Chondrocyte (in vitro differentiated cells): ENCODE results near the gene RYK. TPM values are rescaled to one million over a fixed set of nuclear protein-coding genes. Genes with fewer than 3 reads are reported as not detected.

Experiments used
- DNase-seq: peaks from one replicate; pipeline ENCODE4 v3.0.0; 2021; ENCODE audit warnings: mixed read lengths, low spot score
- H3K27ac Mint-ChIP-seq: one replicate; pipeline ENCODE4 v1.8.0; 2021; ENCODE audit warnings: mild to moderate bottlenecking, moderate library complexity, mixed read lengths; ENCODE audit not compliant: unreplicated experiment
- H3K27me3 Mint-ChIP-seq: 2 replicates; pipeline ENCODE4 v1.8.0; 2021; ENCODE audit warnings: low read depth, mixed read lengths
- H3K36me3 Mint-ChIP-seq: 2 replicates; pipeline ENCODE4 v1.8.0; 2021; ENCODE audit warnings: low read depth, mixed read lengths
- H3K4me1 Mint-ChIP-seq: 2 replicates; pipeline ENCODE4 v1.8.0; 2021; ENCODE audit warnings: low read depth, mild to moderate bottlenecking, mixed read lengths
- H3K4me3 Mint-ChIP-seq: one replicate; pipeline ENCODE4 v1.8.0; 2021; ENCODE audit warnings: mild to moderate bottlenecking, moderate library complexity, mixed read lengths; ENCODE audit not compliant: unreplicated experiment
- H3K9me3 Mint-ChIP-seq: 2 replicates; pipeline ENCODE4 v1.8.0; 2021; ENCODE audit warnings: low read depth, mixed read lengths
- total RNA-seq: library from RNA; stranded (reverse); gene quantifications from 3 replicates; pipeline ENCODE4 v1.2.1, GENCODE V29; 2021
- TF ChIP-seq, protein P1 (sequence below): fragments of 200-600 bp; sonication (generic); IDR thresholded peaks from 2 replicates; pipeline ENCODE4 v1.5.0; 2021; ENCODE audit warnings: antibody characterized with exemption, mild to moderate bottlenecking, moderate library complexity

The RYK gene
- total RNA-seq, 1 donor from 2014 or later, result 49.6 TPM

DNA sequence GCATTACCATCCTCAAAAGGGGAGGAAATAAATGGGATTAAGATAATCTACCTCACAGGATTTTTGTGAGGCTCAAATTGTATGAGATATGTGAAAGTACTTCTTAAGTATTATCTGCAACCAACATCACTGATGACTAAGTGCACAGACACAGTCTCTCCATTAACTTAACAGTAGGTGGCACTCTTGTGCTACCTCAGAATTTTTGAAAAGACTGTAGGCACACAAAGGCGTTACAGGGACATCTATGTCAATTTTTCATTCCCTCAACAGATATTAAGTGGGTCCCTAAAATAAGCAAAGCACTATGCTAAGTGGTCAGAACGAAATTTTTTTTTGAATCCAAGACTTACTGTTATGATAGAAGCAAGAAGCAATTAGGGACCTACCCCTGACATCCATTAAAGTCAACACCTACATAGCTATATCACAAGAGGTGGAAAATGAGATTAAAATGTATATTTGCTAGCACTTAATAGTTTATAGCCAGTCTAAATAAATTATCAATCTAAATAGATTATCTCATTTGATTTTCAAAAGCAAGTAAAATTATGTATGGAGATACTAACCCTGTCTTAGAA, 52.9 kb downstream of the RYK start:
- TF ChIP-seq, protein P1, sequence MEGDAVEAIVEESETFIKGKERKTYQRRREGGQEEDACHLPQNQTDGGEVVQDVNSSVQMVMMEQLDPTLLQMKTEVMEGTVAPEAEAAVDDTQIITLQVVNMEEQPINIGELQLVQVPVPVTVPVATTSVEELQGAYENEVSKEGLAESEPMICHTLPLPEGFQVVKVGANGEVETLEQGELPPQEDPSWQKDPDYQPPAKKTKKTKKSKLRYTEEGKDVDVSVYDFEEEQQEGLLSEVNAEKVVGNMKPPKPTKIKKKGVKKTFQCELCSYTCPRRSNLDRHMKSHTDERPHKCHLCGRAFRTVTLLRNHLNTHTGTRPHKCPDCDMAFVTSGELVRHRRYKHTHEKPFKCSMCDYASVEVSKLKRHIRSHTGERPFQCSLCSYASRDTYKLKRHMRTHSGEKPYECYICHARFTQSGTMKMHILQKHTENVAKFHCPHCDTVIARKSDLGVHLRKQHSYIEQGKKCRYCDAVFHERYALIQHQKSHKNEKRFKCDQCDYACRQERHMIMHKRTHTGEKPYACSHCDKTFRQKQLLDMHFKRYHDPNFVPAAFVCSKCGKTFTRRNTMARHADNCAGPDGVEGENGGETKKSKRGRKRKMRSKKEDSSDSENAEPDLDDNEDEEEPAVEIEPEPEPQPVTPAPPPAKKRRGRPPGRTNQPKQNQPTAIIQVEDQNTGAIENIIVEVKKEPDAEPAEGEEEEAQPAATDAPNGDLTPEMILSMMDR, result peak; percentile 88
- Mint-ChIP-seq H3K27me3 (no peaks in the 10 kb centered on the region), H3K27ac (no peak overlapping the region), H3K4me3 (no peak overlapping the region), H3K9me3 (no peaks in the 10 kb centered on the region), H3K4me1 (peaks cover 13% of the 10 kb centered on the region), H3K36me3 (peaks cover 10% of the 10 kb centered on the region)
- no peak for DNase-seq

DNA sequence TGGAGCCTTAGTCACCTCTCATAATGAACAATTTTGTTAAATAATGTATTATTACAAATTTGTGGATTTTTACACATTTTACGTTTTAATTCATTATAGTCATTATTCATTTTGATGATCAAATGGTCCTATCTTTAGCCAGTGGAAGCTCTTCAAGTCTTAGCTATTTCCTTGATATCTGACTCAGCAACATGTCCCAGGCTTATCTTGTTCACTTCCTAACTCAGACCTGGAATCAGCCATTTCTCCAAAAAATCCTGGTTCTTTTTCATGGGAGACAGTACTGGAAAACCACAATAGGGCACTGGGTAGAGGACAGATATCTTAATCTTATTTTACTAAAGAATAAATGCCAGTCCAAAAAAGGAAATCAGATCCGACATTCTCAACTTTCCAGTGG, 56.4 kb downstream of the RYK start:
- Mint-ChIP-seq H3K27me3 (no peaks in the 10 kb centered on the region), H3K27ac (no peak overlapping the region), H3K9me3 (no peaks in the 10 kb centered on the region), H3K36me3 (peaks cover 8% of the 10 kb centered on the region), H3K4me1 (no peaks in the 10 kb centered on the region), H3K4me3 (no peak overlapping the region)
- TF ChIP-seq, protein P1, result no peak
- no peak for DNase-seq

DNA sequence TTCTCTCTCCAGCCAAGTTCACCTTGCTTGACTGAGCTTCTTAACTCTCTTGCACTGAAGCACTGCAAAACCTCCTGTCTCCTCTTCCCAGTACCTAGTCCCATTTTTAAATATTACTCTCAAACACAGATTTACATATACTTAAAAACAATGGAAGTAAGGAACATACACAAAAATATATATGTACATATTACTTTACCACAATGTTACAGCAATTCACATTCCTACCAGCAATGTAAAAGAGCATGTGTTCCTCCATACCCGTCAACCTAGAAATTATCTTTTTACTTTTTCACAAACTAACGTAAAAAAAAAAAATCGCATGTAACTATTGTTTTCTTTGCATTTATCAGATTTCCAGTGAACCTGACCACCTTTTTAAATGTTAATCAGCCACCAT, 60.4 kb downstream of the RYK start:
- TF ChIP-seq, protein P1, result peak; percentile 37
- Mint-ChIP-seq H3K9me3 (no peaks in the 10 kb centered on the region), H3K36me3 (peaks cover 12% of the 10 kb centered on the region), H3K27me3 (no peaks in the 10 kb centered on the region), H3K27ac (no peak overlapping the region), H3K4me1 (no peaks in the 10 kb centered on the region), H3K4me3 (no peak overlapping the region)
- DNase-seq, result no peak

DNA sequence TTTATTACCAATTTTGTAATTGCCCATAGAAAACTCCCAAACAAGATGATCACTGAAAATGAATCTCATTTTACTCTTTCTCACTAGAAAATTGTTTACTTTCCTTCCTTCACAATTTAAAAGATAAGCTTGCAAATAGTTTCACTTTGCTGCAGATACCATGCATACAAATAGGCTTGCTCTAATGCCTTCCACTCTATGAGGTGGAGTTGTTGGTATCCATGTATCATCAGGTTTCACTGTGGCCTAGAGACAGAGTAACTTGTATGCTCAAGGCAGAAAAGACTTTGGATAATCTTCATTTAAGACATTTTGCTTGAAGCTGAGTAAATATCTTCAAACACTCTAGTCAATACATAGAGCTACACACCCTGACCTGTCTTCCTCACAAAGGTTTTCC, 60.8 kb downstream of the RYK start:
- H3K9me3 Mint-ChIP-seq, result no peaks in the 10 kb centered on the region
- no peaks in the 10 kb centered on the region for H3K4me1 Mint-ChIP-seq
- H3K36me3 Mint-ChIP-seq, result peaks cover 11% of the 10 kb centered on the region
- H3K4me3 Mint-ChIP-seq, result no peak overlapping the region
- no peak for DNase-seq
- H3K27me3 Mint-ChIP-seq, result no peaks in the 10 kb centered on the region
- TF ChIP-seq, protein P1, result no peak
- no peak overlapping the region for H3K27ac Mint-ChIP-seq

DNA sequence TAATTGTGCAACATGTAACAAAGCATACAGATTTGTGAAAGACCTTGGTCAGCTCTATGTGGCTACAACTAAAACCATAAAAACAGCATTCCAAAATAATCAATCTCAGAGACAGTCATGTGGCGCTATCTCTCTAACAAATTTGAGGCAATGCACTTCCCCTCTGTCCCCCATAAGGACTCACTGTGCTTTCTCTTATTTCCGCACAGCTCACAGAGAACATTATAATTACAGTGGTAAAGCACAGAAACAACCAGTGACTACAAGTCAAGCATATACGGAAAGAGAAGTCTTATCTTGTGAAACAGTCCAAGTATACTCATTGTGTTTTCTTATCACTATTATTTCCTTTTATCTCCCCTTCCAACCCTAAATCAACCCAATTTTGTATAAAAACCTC, 64.3 kb downstream of the RYK start:
- H3K4me1 Mint-ChIP-seq, result peaks cover 5% of the 10 kb centered on the region
- DNase-seq, result no peak

More for the DNA sequence above, 64.3 kb downstream of the RYK start:
- Mint-ChIP-seq H3K36me3 (peaks cover 12% of the 10 kb centered on the region), H3K27me3 (no peaks in the 10 kb centered on the region), H3K4me3 (no peak overlapping the region), H3K9me3 (no peaks in the 10 kb centered on the region), H3K27ac (no peak overlapping the region)
- TF ChIP-seq, protein P1, result no peak
